COLO668 (cell line): ENCODE measurements around the gene ANKS1B.
"Not testable (repeated sequence)": the region's sequence is repeated elsewhere in the genome, so short reads cannot be mapped to it uniquely, and the experiment has no call there.

Source experiments
- DNase-seq: peaks from one replicate; lab custom pipeline; 2025; ENCODE audit not compliant: unreplicated experiment; lab: John Stamatoyannopoulos, UW

The ANKS1B gene

GRCh38 chr12:98796745-98797144, 1188.0 kb downstream of the ANKS1B start:
- DNase-seq, result no peak

GRCh38 chr12:98793121-98793520, 1191.6 kb downstream of the ANKS1B start:
- DNase-seq, result no peak

GRCh38 chr12:98791406-98791805, 1193.3 kb downstream of the ANKS1B start:
- no peak for DNase-seq

- DNase-seq, result no peak
These were observed 1196.3 kb downstream of the ANKS1B start for GRCh38 chr12:98788396-98788795.

GRCh38 chr12:98786653-98787052, 1198.1 kb downstream of the ANKS1B start:
- no peak for DNase-seq

- no peak for DNase-seq
These were observed 1201.3 kb downstream of the ANKS1B start for GRCh38 chr12:98783420-98783819.

GRCh38 chr12:98780261-98780660, 1204.5 kb downstream of the ANKS1B start:
- DNase-seq, result no peak

GRCh38 chr12:98772818-98773217, 1211.9 kb downstream of the ANKS1B start:
- DNase-seq, result no peak

GRCh38 chr12:98771811-98772752, 1212.7 kb downstream of the ANKS1B start:
- no peak for DNase-seq

GRCh38 chr12:98770230-98770629, 1214.5 kb downstream of the ANKS1B start:
- DNase-seq, result no peak

GRCh38 chr12:98769068-98769467, 1215.7 kb downstream of the ANKS1B start:
- no peak for DNase-seq

GRCh38 chr12:98767248-98767647, 1217.5 kb downstream of the ANKS1B start:
- no peak for DNase-seq

- DNase-seq, result no peak
These were observed 1221.1 kb downstream of the ANKS1B start for GRCh38 chr12:98763656-98764055.

- no peak for DNase-seq
These were observed 1226.4 kb downstream of the ANKS1B start for GRCh38 chr12:98758331-98758730.

GRCh38 chr12:98757455-98757854, 1227.3 kb downstream of the ANKS1B start:
- no peak for DNase-seq

GRCh38 chr12:98755855-98756254, 1228.9 kb downstream of the ANKS1B start:
- DNase-seq, result not testable (repeated sequence)

- DNase-seq, result peak; percentile 65
These were observed 1230.6 kb downstream of the ANKS1B start for GRCh38 chr12:98754095-98754494.

GRCh38 chr12:98752726-98753125, 1232.0 kb downstream of the ANKS1B start:
- no peak for DNase-seq

- no peak for DNase-seq
These were observed 1233.1 kb downstream of the ANKS1B start for GRCh38 chr12:98751580-98752115.

- DNase-seq, result no peak
These were observed 1234.2 kb downstream of the ANKS1B start for GRCh38 chr12:98750511-98750910.

GRCh38 chr12:98748463-98748862, 1236.3 kb downstream of the ANKS1B start:
- DNase-seq, result no peak

GRCh38 chr12:98745578-98746391, 1239.0 kb downstream of the ANKS1B start:
- DNase-seq, result no peak
